ENCODE measurements around the gene RPS6KL1. TPM values are rescaled to one million over a fixed set of nuclear protein-coding genes. Genes with fewer than 3 reads are reported as not detected.

Gene RPS6KL1
- total RNA-seq, 2 donors from 2014 or later, result 8.0 to 16.2 TPM

GRCh38 chr14:74942608-74943007 is 19.5 kb upstream of the RPS6KL1 start:
- no peak for DNase-seq
- intact Hi-C loops (cut with DNase I), result loop anchor here (10.0 kb wide), 1 partner anchor 362 kb away; no protein-coding TSS in a partner anchor
- ATAC-seq, result no peak
- H3K27me3 ChIP-seq, result no peaks in the 10 kb centered on the region
- peaks cover 6% of the 10 kb centered on the region for H3K4me1 ChIP-seq
- no peaks in the 10 kb centered on the region for H3K36me3 ChIP-seq (replicated peaks in 1 of 2; ENCODE audit: insufficient read depth in 1 of 2, low read depth in 2 of 2)
- no peak for TF ChIP-seq POLR2A (IDR thresholded peaks at IDR 0.05)
- TF ChIP-seq CTCF (IDR thresholded peaks at IDR 0.05), result no peak
- 85 to 89% methylated on average over 10 to 11 of the region's 11 CpGs for WGBS, 2 donors
- no peaks in the 10 kb centered on the region for H3K9me3 ChIP-seq
- H3K4me3 ChIP-seq, result no peak overlapping the region
- peak overlapping the region in 2 of 4 donors; percentile 59 to 61 for H3K27ac ChIP-seq

GRCh38 chr14:74942181-74942580 is 19.1 kb upstream of the RPS6KL1 start:
- Histone ChIP-seq H3K27me3 (no peaks in the 10 kb centered on the region), H3K9me3 (no peaks in the 10 kb centered on the region), H3K27ac (peak overlapping the region in 2 of 4 donors; percentile 59 to 61), H3K4me1 (peaks cover 6% of the 10 kb centered on the region), H3K4me3 (no peak overlapping the region), H3K36me3 (replicated peaks in 1 of 2; ENCODE audit: insufficient read depth in 1 of 2, low read depth in 2 of 2) (no peaks in the 10 kb centered on the region)
- 81% methylated on average over 7 to 12 of the region's 12 CpGs for WGBS, 2 donors
- TF ChIP-seq POLR2A (IDR thresholded peaks at IDR 0.05) (no peak), CTCF (IDR thresholded peaks at IDR 0.05) (no peak)
- no peak for ATAC-seq
- intact Hi-C loops (cut with DNase I), result loop anchor here (10.0 kb wide), 1 partner anchor 363 kb away; no protein-coding TSS in a partner anchor
- DNase-seq, result no peak

- no peaks in the 10 kb centered on the region for H3K9me3 ChIP-seq
- intact Hi-C loops (cut with DNase I), result loop anchor here (10.0 kb wide), 1 partner anchor 363 kb away; no protein-coding TSS in a partner anchor
- no peaks in the 10 kb centered on the region for H3K36me3 ChIP-seq (replicated peaks in 1 of 2; ENCODE audit: insufficient read depth in 1 of 2, low read depth in 2 of 2)
- H3K27me3 ChIP-seq, result no peaks in the 10 kb centered on the region
- DNase-seq (peak in 1 of 4 donors; percentile 69), ATAC-seq (no peak)
- H3K27ac ChIP-seq, result peak overlapping the region in 2 of 4 donors; percentile 59 to 61
- H3K4me3 ChIP-seq, result no peak overlapping the region
- peaks cover 6% of the 10 kb centered on the region for H3K4me1 ChIP-seq
- TF ChIP-seq POLR2A (IDR thresholded peaks at IDR 0.05) (no peak), CTCF (IDR thresholded peaks at IDR 0.05) (no peak)
- WGBS, 2 donors, result 37 to 76% methylated on average over 10 to 13 of the region's 13 CpGs
These were observed 18.6 kb upstream of the RPS6KL1 start for GRCh38 chr14:74941676-74942097.

- peaks cover 2% of the 10 kb centered on the region for H3K4me1 ChIP-seq
- no peaks in the 10 kb centered on the region for H3K9me3 ChIP-seq
- TF ChIP-seq POLR2A (IDR thresholded peaks at IDR 0.05) (no peak), CTCF (IDR thresholded peaks at IDR 0.05) (no peak)
- ATAC-seq, result no peak
- H3K27me3 ChIP-seq, result no peaks in the 10 kb centered on the region
- peak overlapping the region in 2 of 4 donors; percentile 59 to 61 for H3K27ac ChIP-seq
- no peak overlapping the region for H3K4me3 ChIP-seq
- WGBS, 2 donors, result 75 to 81% methylated on average over 16 to 18 of the region's 18 CpGs
- DNase-seq, result no peak
- no peaks in the 10 kb centered on the region for H3K36me3 ChIP-seq (replicated peaks in 1 of 2; ENCODE audit: insufficient read depth in 1 of 2, low read depth in 2 of 2)
- intact Hi-C loops (cut with DNase I), result loop anchor here (10.0 kb wide), 1 partner anchor 364 kb away; no protein-coding TSS in a partner anchor
These were observed 18.0 kb upstream of the RPS6KL1 start for GRCh38 chr14:74940956-74941565.
